ENCODE results near the gene AFMID.

DNA sequence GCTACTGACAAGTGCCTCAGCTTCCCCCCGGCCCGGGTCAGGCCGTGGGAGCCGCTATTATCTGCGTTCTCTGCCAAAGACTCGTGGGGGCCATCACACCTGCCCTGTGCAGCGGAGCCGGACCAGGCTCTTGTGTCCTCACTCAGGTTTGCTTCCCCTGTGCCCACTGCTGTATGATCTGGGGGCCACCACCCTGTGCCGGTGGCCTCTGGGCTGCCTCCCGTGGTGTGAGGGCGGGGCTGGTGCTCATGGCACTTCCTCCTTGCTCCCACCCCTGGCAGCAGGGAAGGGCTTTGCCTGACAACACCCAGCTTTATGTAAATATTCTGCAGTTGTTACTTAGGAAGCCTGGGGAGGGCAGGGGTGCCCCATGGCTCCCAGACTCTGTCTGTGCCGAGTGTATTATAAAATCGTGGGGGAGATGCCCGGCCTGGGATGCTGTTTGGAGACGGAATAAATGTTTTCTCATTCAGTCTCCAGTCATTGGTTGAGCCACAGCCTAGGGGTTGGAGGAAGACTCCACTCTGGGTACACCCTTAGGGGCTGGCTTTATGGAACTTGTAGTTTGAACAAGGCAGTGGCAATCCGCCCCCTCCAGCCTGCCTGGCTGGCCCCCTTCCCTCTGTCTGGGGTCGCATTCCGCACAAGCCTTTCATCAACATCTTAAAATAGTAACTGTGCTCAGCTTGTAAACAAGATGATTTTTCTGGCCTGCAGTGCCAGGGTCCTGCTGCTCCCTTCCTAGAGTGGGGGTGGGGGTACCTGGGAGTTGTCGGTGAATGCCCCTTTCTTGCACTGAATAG lies 14.7 kb upstream of the AFMID start:
- TF ChIP-seq CTCF (IDR thresholded peaks at IDR 0.05; ENCODE audit: insufficient read depth, low read length) (no peak), POLR2AphosphoS5 (IDR thresholded peaks at IDR 0.05; ENCODE audit: low read depth) (no peak; the same call in none of the 2 replicates)
- TF ChIP-seq, protein P1, sequence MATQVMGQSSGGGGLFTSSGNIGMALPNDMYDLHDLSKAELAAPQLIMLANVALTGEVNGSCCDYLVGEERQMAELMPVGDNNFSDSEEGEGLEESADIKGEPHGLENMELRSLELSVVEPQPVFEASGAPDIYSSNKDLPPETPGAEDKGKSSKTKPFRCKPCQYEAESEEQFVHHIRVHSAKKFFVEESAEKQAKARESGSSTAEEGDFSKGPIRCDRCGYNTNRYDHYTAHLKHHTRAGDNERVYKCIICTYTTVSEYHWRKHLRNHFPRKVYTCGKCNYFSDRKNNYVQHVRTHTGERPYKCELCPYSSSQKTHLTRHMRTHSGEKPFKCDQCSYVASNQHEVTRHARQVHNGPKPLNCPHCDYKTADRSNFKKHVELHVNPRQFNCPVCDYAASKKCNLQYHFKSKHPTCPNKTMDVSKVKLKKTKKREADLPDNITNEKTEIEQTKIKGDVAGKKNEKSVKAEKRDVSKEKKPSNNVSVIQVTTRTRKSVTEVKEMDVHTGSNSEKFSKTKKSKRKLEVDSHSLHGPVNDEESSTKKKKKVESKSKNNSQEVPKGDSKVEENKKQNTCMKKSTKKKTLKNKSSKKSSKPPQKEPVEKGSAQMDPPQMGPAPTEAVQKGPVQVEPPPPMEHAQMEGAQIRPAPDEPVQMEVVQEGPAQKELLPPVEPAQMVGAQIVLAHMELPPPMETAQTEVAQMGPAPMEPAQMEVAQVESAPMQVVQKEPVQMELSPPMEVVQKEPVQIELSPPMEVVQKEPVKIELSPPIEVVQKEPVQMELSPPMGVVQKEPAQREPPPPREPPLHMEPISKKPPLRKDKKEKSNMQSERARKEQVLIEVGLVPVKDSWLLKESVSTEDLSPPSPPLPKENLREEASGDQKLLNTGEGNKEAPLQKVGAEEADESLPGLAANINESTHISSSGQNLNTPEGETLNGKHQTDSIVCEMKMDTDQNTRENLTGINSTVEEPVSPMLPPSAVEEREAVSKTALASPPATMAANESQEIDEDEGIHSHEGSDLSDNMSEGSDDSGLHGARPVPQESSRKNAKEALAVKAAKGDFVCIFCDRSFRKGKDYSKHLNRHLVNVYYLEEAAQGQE (IDR thresholded peaks at IDR 0.05; ENCODE audit: insufficient replicate concordance, low read depth) = no peak
